Measurements from ENCODE around the gene EEF1G.

DNA sequence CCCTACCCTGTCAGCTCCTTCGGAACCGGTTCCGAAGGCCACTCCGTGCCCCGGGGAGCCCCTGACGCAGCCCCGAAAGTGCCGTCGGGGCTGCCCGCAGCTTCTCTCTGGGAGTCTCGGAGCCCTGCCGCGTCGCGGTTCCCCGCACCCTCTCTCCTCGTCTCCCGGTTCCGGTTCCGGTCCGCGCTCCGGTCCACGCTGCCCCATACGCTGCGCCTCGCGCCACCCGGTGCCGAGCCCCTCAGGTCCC is 27.4 kb upstream of the EEF1G start:
- TF ChIP-seq, protein P1, sequence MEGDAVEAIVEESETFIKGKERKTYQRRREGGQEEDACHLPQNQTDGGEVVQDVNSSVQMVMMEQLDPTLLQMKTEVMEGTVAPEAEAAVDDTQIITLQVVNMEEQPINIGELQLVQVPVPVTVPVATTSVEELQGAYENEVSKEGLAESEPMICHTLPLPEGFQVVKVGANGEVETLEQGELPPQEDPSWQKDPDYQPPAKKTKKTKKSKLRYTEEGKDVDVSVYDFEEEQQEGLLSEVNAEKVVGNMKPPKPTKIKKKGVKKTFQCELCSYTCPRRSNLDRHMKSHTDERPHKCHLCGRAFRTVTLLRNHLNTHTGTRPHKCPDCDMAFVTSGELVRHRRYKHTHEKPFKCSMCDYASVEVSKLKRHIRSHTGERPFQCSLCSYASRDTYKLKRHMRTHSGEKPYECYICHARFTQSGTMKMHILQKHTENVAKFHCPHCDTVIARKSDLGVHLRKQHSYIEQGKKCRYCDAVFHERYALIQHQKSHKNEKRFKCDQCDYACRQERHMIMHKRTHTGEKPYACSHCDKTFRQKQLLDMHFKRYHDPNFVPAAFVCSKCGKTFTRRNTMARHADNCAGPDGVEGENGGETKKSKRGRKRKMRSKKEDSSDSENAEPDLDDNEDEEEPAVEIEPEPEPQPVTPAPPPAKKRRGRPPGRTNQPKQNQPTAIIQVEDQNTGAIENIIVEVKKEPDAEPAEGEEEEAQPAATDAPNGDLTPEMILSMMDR (IDR thresholded peaks at IDR 0.05): no peak
- TF ChIP-seq POLR2A (IDR thresholded peaks at IDR 0.05): no peak
